ENCODE measurements around the gene PTTG1IP2.

Gene PTTG1IP2

DNA sequence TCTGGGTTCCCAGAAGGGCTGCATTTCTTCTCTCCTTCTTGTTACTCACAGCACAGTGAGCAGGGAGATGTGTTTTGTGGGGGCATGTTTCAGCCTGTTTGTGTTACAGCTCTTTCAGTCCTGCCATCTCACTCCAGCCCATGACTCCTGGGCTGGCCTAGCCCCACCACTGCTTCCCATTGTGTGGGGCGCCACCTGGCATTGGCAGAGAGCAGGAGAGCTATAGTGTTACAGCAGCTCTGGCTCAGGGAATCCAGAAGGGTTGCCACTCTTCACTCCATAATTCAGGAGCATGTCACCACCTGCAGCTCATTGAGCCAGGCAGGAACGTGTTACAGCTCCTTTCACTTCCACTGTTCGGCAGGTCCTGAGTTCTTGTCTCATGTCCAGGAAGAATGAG, 36.2 kb upstream of the PTTG1IP2 start:
- TF ChIP-seq MAX (IDR thresholded peaks at IDR 0.05; ENCODE audit: low read depth, low read length) (no peak), POLR2A (IDR thresholded peaks at IDR 0.05; ENCODE audit: extremely low read depth, insufficient read length) (no peak), MYC (IDR thresholded peaks at IDR 0.05; ENCODE audit: low read depth, low read length) (no peak)
- TF ChIP-seq, protein P1, sequence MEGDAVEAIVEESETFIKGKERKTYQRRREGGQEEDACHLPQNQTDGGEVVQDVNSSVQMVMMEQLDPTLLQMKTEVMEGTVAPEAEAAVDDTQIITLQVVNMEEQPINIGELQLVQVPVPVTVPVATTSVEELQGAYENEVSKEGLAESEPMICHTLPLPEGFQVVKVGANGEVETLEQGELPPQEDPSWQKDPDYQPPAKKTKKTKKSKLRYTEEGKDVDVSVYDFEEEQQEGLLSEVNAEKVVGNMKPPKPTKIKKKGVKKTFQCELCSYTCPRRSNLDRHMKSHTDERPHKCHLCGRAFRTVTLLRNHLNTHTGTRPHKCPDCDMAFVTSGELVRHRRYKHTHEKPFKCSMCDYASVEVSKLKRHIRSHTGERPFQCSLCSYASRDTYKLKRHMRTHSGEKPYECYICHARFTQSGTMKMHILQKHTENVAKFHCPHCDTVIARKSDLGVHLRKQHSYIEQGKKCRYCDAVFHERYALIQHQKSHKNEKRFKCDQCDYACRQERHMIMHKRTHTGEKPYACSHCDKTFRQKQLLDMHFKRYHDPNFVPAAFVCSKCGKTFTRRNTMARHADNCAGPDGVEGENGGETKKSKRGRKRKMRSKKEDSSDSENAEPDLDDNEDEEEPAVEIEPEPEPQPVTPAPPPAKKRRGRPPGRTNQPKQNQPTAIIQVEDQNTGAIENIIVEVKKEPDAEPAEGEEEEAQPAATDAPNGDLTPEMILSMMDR (IDR thresholded peaks at IDR 0.05; ENCODE audit: low read depth, low read length), result no peak
- DNase-seq (ENCODE audit: low read depth), result no peak
- H3K4me3 ChIP-seq (ENCODE audit: low read depth, low read length), result no peak overlapping the region

DNA sequence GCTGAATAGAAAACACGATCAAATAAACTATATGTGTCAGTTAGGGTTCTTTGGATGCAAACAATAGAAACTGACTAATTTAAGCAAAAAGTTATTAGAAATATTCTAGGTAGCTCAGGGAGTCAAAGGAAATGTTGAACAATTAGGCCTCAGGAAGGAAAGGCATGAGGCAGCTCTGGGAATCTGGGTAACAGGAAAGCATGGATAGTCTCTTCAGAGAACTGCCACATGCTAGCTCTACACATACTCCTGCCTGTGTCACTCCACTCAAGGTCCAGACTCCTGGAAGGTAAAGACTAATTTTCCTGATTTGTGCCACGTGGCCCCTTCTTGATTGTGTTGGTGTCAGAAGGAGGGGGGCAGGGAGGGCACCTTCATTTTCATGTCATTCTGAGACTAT, 23.8 kb upstream of the PTTG1IP2 start:
- no peak overlapping the region for H3K4me3 ChIP-seq (ENCODE audit: low read depth, low read length)
- no peak for TF ChIP-seq MAX (IDR thresholded peaks at IDR 0.05; ENCODE audit: low read depth, low read length)
- no peak for TF ChIP-seq POLR2A (IDR thresholded peaks at IDR 0.05; ENCODE audit: extremely low read depth, insufficient read length)
- no peak for TF ChIP-seq MYC (IDR thresholded peaks at IDR 0.05; ENCODE audit: low read depth, low read length)
- TF ChIP-seq, protein P1 (IDR thresholded peaks at IDR 0.05; ENCODE audit: low read depth, low read length), result no peak
- no peak for DNase-seq (ENCODE audit: low read depth)

DNA sequence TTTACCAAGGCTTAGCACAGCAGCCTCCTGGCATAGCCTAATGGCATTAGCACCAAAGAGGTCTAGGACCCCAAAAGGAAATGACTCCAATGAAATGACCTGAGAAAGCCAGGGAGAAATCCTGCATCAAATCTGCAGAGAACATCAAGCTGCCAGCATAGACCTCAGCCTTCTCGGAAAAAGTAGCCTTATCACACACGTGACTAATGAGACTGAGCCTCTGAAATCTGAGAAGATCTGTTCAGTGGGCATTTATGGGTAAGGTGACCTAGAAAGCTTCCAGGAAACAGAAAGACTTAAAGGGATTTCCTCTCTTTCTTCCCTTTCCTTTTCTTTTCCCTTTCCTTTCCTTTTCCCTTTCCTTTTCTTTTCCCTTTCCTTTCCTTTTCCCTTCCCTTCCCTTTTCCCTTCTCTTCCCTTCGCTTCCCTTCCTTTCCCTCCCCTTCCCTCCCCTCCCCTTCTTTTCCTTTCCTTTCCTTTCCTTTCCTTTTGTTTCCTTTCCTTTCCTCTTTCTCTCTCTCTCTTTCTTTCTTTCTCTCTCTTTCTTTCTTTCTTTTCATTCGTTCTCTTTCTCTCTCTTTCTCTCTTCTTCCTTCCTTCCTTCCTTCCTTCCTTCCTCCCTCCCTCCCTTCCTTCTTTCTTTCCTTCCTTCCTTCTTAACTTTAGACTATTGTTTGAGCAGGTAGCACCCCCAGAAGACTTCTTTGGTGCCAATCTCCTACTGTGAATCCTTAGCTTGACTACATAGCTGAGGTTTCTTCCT, 23.1 kb upstream of the PTTG1IP2 start:
- TF ChIP-seq, protein P1 (IDR thresholded peaks at IDR 0.05; ENCODE audit: low read depth, low read length), result no peak
- no peak for TF ChIP-seq MAX (IDR thresholded peaks at IDR 0.05; ENCODE audit: low read depth, low read length)
- TF ChIP-seq MYC (IDR thresholded peaks at IDR 0.05; ENCODE audit: low read depth, low read length), result no peak
- no peak for TF ChIP-seq POLR2A (IDR thresholded peaks at IDR 0.05; ENCODE audit: extremely low read depth, insufficient read length)
- DNase-seq (ENCODE audit: low read depth), result no peak
- H3K4me3 ChIP-seq (ENCODE audit: low read depth, low read length), result no peak overlapping the region

DNA sequence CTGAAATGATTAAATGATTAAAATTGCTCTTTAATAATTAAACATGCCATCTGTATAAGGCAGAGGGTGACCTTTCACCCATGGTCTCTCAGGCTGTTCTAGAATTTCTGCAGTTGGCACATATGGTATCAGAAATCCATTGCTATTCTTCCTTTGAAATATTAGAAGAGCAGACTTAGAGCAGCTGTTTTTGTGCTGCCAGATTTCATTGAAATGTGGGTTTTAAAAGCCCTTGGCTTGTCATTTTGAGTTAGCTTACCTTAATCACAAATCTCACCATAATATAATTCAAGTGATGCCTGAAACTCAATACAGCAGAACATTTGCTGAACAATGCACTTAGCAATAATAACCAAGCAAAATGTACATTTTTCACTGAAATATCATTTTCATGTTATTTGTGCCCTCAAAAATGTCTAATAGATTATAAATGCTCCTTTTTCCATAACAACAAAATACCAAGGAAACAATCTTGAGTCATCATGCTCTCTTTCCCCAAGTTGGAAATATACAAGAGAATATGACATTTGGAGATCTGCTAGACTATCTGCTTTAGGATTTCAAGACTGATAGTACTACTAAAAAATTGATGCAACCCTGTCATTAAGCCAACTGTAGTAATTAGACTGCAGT, 16.1 kb upstream of the PTTG1IP2 start:
- DNase-seq (ENCODE audit: low read depth), result no peak
- H3K4me3 ChIP-seq (ENCODE audit: low read depth, low read length), result no peak overlapping the region
- no peak for TF ChIP-seq POLR2A (IDR thresholded peaks at IDR 0.05; ENCODE audit: extremely low read depth, insufficient read length)
- TF ChIP-seq, protein P1 (IDR thresholded peaks at IDR 0.05; ENCODE audit: low read depth, low read length), result no peak
- no peak for TF ChIP-seq MAX (IDR thresholded peaks at IDR 0.05; ENCODE audit: low read depth, low read length)
- TF ChIP-seq MYC (IDR thresholded peaks at IDR 0.05; ENCODE audit: low read depth, low read length), result no peak

GRCh38 chr7:90453931-90454330, 15.5 kb upstream of the PTTG1IP2 start:
- TF ChIP-seq, protein P1 (IDR thresholded peaks at IDR 0.05; ENCODE audit: low read depth, low read length), result no peak
- no peak for TF ChIP-seq MYC (IDR thresholded peaks at IDR 0.05; ENCODE audit: low read depth, low read length)
- no peak for TF ChIP-seq POLR2A (IDR thresholded peaks at IDR 0.05; ENCODE audit: extremely low read depth, insufficient read length)
- no peak for TF ChIP-seq MAX (IDR thresholded peaks at IDR 0.05; ENCODE audit: low read depth, low read length)
- H3K4me3 ChIP-seq (ENCODE audit: low read depth, low read length), result no peak overlapping the region

More at GRCh38 chr7:90453931-90454330, 15.5 kb upstream of the PTTG1IP2 start:
- no peak for DNase-seq (ENCODE audit: low read depth)

Data from NB4 (cell line).